ENCODE measurements around the gene PARVB.

PARVB gene

GRCh38 chr22:44219101-44219870, 195.2 kb downstream of the PARVB start:
- DNase-seq (ENCODE audit: low spot score): no peak

GRCh38 chr22:44220727-44221680, 196.9 kb downstream of the PARVB start:
- no peak for DNase-seq (ENCODE audit: low spot score)

DNA sequence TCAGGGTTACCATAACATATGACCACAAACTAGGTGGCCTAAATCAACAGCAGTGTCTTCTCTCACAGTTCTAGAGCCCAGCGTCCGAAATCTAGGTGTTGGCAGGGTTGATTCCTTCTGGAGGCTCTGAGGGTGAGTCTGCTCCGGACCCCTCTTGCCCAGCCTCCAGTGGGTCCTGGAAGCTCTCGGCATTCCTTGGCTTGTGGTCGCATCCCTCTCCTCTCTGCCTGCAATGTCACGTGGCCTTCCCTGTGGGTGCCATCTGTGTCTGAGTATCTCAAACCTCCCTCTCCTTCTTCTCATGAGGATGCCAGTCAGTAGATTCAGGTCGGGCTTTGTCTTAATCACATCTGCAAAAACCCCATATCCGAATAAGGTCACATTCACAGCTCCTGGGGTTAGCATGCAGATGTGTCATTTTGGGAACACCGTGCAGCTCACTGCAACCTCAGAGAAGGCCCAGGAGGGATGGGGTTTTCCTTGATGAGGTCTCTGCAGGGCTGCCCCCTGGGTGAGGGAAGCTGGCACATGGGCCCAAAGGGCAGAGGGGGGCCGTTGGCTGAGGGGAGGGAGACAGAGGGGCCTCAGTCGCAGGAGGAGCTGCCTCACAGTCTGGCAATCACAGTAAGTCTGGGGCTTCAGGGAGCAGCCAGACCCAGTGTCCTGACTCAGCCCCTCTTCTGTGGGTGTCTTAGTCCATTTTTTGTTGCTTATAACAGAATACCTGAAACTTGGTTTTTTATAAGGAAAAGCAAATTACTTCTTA, 197.8 kb downstream of the PARVB start:
- DNase-seq (ENCODE audit: low spot score): no peak
